ENCODE measurements around the gene CREB3L2.

CREB3L2 gene

DNA sequence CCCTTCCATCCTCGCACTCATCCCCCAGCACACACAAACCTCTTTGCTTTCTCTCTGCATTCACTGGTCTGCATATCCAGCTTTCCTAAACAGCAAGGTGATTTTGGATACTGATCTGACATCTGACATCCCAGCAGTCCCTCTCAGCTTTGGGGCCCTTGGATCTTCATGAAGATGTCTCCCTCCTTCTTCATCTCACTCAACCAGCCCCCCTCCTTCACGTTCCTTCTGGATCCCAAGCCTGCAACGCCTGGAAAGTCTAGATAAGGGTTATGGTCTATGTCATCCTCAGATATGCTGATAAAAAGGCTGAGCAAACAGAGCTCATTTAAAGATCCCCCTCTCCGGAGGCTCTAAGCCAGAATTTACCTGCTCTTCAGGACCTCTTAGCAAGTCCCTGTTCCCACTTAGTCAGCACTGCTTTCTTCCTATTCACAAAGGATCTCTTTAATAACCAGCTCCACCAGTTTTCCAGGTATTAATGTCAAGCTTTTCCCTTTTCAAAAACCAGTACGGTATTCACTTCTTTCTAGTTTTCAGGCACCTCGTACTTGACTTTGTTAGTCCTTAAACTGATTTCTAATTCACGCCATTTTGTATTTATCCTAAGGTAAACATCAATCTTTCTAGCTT lies 38.9 kb downstream of the CREB3L2 start:
- no peaks in the 10 kb centered on the region for H3K36me3 ChIP-seq (ENCODE audit: control insufficient read depth in 2 of 2, insufficient read depth in 1 of 2, low read length in 2 of 2)
- TF ChIP-seq BCL11A (tag by site-specific recombination; IDR thresholded peaks at IDR 0.05; ENCODE audit: low read depth) (no peak), BCL11B (tag by site-specific recombination; IDR thresholded peaks at IDR 0.05; ENCODE audit: low read depth) (no peak), ZEB2 (tag by site-specific recombination; IDR thresholded peaks at IDR 0.05) (no peak), ZNF350 (tag by site-specific recombination; IDR thresholded peaks at IDR 0.05) (no peak)
- TF ChIP-seq, protein P1, sequence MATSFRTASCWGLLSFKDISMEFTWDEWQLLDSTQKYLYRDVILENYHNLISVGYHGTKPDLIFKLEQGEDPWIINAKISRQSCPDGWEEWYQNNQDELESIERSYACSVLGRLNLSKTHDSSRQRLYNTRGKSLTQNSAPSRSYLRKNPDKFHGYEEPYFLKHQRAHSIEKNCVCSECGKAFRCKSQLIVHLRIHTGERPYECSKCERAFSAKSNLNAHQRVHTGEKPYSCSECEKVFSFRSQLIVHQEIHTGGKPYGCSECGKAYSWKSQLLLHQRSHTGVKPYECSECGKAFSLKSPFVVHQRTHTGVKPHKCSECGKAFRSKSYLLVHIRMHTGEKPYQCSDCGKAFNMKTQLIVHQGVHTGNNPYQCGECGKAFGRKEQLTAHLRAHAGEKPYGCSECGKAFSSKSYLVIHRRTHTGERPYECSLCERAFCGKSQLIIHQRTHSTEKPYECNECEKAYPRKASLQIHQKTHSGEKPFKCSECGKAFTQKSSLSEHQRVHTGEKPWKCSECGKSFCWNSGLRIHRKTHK (tag by site-specific recombination; IDR thresholded peaks at IDR 0.05), result no peak
- H3K4me1 ChIP-seq (ENCODE audit: control insufficient read depth, insufficient read depth, low read length), result no peaks in the 10 kb centered on the region
- no peak overlapping the region for H3K4me3 ChIP-seq (ENCODE audit: low read depth, low read length)
- CTCF ChIA-PET, result interaction anchor here (1.1 kb wide), 1 partner anchor 307 kb away, joined by 3 read pairs; no protein-coding TSS in a partner anchor
- H3K9me3 ChIP-seq (ENCODE audit: control insufficient read depth, insufficient read depth, low read depth, low read length), result no peaks in the 10 kb centered on the region
- no peak overlapping the region for H3K27ac ChIP-seq (ENCODE audit: extremely low read depth, low read depth, low read length)
- POLR2A ChIA-PET, result no interaction called here

- CTCF ChIA-PET, result no interaction called here
- TF ChIP-seq ZNF560 (tag by site-specific recombination; IDR thresholded peaks at IDR 0.05; ENCODE audit: borderline replicate concordance) (no peak), OSR2 (tag by site-specific recombination; IDR thresholded peaks at IDR 0.05) (no peak), ZNF214 (tag by site-specific recombination; IDR thresholded peaks at IDR 0.05; ENCODE audit: borderline replicate concordance) (no peak), PRDM1 (tag by site-specific recombination; IDR thresholded peaks at IDR 0.05) (no peak), ZNF510 (tag by site-specific recombination; IDR thresholded peaks at IDR 0.05; ENCODE audit: insufficient replicate concordance) (no peak), ZNF157 (tag by site-specific recombination; IDR thresholded peaks at IDR 0.05) (no peak), ZNF132 (tag by site-specific recombination; IDR thresholded peaks at IDR 0.05; ENCODE audit: borderline replicate concordance) (no peak), SCRT2 (tag by site-specific recombination; IDR thresholded peaks at IDR 0.05) (no peak), ZNF341 (tag by site-specific recombination; IDR thresholded peaks at IDR 0.05; ENCODE audit: low read depth) (no peak), ZNF169 (tag by site-specific recombination; IDR thresholded peaks at IDR 0.05) (no peak), ZNF48 (tag by site-specific recombination; IDR thresholded peaks at IDR 0.05) (no peak)
- TF ChIP-seq, protein P2, sequence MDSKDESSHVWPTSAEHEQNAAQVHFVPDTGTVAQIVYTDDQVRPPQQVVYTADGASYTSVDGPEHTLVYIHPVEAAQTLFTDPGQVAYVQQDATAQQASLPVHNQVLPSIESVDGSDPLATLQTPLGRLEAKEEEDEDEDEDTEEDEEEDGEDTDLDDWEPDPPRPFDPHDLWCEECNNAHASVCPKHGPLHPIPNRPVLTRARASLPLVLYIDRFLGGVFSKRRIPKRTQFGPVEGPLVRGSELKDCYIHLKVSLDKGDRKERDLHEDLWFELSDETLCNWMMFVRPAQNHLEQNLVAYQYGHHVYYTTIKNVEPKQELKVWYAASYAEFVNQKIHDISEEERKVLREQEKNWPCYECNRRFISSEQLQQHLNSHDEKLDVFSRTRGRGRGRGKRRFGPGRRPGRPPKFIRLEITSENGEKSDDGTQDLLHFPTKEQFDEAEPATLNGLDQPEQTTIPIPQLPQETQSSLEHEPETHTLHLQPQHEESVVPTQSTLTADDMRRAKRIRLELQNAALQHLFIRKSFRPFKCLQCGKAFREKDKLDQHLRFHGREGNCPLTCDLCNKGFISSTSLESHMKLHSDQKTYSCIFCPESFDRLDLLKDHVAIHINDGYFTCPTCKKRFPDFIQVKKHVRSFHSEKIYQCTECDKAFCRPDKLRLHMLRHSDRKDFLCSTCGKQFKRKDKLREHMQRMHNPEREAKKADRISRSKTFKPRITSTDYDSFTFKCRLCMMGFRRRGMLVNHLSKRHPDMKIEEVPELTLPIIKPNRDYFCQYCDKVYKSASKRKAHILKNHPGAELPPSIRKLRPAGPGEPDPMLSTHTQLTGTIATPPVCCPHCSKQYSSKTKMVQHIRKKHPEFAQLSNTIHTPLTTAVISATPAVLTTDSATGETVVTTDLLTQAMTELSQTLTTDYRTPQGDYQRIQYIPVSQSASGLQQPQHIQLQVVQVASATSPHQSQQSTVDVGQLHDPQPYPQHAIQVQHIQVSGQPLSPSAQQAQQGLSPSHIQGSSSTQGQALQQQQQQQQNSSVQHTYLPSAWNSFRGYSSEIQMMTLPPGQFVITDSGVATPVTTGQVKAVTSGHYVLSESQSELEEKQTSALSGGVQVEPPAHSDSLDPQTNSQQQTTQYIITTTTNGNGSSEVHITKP (tag by site-specific recombination; IDR thresholded peaks at IDR 0.05), result no peak
- TF ChIP-seq, protein P3, sequence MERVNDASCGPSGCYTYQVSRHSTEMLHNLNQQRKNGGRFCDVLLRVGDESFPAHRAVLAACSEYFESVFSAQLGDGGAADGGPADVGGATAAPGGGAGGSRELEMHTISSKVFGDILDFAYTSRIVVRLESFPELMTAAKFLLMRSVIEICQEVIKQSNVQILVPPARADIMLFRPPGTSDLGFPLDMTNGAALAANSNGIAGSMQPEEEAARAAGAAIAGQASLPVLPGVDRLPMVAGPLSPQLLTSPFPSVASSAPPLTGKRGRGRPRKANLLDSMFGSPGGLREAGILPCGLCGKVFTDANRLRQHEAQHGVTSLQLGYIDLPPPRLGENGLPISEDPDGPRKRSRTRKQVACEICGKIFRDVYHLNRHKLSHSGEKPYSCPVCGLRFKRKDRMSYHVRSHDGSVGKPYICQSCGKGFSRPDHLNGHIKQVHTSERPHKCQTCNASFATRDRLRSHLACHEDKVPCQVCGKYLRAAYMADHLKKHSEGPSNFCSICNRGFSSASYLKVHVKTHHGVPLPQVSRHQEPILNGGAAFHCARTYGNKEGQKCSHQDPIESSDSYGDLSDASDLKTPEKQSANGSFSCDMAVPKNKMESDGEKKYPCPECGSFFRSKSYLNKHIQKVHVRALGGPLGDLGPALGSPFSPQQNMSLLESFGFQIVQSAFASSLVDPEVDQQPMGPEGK (tag by site-specific recombination; IDR thresholded peaks at IDR 0.05), result no peak
- TF ChIP-seq, protein P4, sequence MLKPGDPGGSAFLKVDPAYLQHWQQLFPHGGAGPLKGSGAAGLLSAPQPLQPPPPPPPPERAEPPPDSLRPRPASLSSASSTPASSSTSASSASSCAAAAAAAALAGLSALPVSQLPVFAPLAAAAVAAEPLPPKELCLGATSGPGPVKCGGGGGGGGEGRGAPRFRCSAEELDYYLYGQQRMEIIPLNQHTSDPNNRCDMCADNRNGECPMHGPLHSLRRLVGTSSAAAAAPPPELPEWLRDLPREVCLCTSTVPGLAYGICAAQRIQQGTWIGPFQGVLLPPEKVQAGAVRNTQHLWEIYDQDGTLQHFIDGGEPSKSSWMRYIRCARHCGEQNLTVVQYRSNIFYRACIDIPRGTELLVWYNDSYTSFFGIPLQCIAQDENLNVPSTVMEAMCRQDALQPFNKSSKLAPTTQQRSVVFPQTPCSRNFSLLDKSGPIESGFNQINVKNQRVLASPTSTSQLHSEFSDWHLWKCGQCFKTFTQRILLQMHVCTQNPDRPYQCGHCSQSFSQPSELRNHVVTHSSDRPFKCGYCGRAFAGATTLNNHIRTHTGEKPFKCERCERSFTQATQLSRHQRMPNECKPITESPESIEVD (tag by site-specific recombination; IDR thresholded peaks at IDR 0.05), result no peak
- TF ChIP-seq, protein P5, sequence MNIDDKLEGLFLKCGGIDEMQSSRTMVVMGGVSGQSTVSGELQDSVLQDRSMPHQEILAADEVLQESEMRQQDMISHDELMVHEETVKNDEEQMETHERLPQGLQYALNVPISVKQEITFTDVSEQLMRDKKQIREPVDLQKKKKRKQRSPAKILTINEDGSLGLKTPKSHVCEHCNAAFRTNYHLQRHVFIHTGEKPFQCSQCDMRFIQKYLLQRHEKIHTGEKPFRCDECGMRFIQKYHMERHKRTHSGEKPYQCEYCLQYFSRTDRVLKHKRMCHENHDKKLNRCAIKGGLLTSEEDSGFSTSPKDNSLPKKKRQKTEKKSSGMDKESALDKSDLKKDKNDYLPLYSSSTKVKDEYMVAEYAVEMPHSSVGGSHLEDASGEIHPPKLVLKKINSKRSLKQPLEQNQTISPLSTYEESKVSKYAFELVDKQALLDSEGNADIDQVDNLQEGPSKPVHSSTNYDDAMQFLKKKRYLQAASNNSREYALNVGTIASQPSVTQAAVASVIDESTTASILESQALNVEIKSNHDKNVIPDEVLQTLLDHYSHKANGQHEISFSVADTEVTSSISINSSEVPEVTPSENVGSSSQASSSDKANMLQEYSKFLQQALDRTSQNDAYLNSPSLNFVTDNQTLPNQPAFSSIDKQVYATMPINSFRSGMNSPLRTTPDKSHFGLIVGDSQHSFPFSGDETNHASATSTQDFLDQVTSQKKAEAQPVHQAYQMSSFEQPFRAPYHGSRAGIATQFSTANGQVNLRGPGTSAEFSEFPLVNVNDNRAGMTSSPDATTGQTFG (tag by site-specific recombination; IDR thresholded peaks at IDR 0.05; ENCODE audit: borderline replicate concordance), result no peak
- TF ChIP-seq, protein P6, sequence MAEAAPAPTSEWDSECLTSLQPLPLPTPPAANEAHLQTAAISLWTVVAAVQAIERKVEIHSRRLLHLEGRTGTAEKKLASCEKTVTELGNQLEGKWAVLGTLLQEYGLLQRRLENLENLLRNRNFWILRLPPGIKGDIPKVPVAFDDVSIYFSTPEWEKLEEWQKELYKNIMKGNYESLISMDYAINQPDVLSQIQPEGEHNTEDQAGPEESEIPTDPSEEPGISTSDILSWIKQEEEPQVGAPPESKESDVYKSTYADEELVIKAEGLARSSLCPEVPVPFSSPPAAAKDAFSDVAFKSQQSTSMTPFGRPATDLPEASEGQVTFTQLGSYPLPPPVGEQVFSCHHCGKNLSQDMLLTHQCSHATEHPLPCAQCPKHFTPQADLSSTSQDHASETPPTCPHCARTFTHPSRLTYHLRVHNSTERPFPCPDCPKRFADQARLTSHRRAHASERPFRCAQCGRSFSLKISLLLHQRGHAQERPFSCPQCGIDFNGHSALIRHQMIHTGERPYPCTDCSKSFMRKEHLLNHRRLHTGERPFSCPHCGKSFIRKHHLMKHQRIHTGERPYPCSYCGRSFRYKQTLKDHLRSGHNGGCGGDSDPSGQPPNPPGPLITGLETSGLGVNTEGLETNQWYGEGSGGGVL (tag by site-specific recombination; IDR thresholded peaks at IDR 0.05), result no peak
Observed at GRCh38 chr7:137962491-137962874, 39.4 kb downstream of the CREB3L2 start.

More at GRCh38 chr7:137962491-137962874, 39.4 kb downstream of the CREB3L2 start:
- peaks cover 0 to 3% of the 10 kb centered on the region in 2 experiments; a peak in 1 of 3 replicates for H3K36me3 ChIP-seq (ENCODE audit: control insufficient read depth in 2 of 2, insufficient read depth in 1 of 2, low read length in 2 of 2)
- POLR2A ChIA-PET, result no interaction called here
- no peak overlapping the region for H3K27ac ChIP-seq (ENCODE audit: extremely low read depth, low read depth, low read length)
- no peaks in the 10 kb centered on the region for H3K9me3 ChIP-seq (ENCODE audit: control insufficient read depth, insufficient read depth, low read depth, low read length)
- H3K4me3 ChIP-seq (ENCODE audit: low read depth, low read length), result no peak overlapping the region
- no peaks in the 10 kb centered on the region for H3K4me1 ChIP-seq (ENCODE audit: control insufficient read depth, insufficient read depth, low read length)
